Measurements from ENCODE around the gene MKLN1.

DNA sequence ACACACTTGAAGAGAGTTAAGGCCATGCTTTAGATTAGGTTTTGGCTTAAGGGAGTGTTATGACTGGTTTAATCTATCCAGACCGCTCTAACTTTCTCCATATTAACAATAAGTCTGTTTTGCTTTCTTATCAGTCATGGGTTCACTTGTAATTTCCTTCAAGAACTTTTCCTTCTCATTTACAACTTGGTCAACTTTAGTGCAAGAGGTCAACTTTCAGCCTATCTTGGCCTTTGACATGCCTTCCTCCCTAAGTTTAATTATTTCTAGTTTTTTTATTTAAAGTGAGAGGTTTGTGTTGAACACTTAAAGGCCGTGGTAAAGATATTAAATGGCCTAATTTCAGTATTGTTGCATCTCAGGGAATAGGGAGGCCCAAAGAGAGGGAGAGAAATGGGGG, 75.6 kb downstream of the MKLN1 start:
- TF ChIP-seq, protein P1, sequence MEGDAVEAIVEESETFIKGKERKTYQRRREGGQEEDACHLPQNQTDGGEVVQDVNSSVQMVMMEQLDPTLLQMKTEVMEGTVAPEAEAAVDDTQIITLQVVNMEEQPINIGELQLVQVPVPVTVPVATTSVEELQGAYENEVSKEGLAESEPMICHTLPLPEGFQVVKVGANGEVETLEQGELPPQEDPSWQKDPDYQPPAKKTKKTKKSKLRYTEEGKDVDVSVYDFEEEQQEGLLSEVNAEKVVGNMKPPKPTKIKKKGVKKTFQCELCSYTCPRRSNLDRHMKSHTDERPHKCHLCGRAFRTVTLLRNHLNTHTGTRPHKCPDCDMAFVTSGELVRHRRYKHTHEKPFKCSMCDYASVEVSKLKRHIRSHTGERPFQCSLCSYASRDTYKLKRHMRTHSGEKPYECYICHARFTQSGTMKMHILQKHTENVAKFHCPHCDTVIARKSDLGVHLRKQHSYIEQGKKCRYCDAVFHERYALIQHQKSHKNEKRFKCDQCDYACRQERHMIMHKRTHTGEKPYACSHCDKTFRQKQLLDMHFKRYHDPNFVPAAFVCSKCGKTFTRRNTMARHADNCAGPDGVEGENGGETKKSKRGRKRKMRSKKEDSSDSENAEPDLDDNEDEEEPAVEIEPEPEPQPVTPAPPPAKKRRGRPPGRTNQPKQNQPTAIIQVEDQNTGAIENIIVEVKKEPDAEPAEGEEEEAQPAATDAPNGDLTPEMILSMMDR (IDR thresholded peaks at IDR 0.05) = no peak
- TF ChIP-seq POLR2A (IDR thresholded peaks at IDR 0.05) = no peak

Measured in Peyer's patch (tissue), 4 donors.